CD4-positive, alpha-beta T cell treated with Interleukin-2 at 100 ng/mL for 4 hours (primary cell): ENCODE results near the gene ZNF454.

Source experiments
- DNase-seq: peaks from one replicate; pipeline ENCODE4 v3.0.0-alpha.2; 2020; ENCODE audit warnings: low spot score

The ZNF454 gene

GRCh38 chr5:178993236-178993765 lies 52.3 kb downstream of the ZNF454 start:
- no peak for DNase-seq

GRCh38 chr5:178993955-178994579 lies 53.1 kb downstream of the ZNF454 start:
- no peak for DNase-seq

GRCh38 chr5:178994580-178995340 lies 53.8 kb downstream of the ZNF454 start, which contains the start of gene GRM6:
Gene GRM6 (minus strand): TSS chr5:178995320. CDS start chr5:178994944, 376 bp downstream.
- no peak for DNase-seq

- DNase-seq = no peak
Observed at GRCh38 chr5:178995341-178995690, 54.3 kb downstream of the ZNF454 start.

GRCh38 chr5:178996156-178996555 lies 55.2 kb downstream of the ZNF454 start:
- DNase-seq = no peak

GRCh38 chr5:178997191-178997590 lies 56.2 kb downstream of the ZNF454 start:
- no peak for DNase-seq

- no peak for DNase-seq
Observed at GRCh38 chr5:178998441-178998840, 57.4 kb downstream of the ZNF454 start.

- no peak for DNase-seq
Observed at GRCh38 chr5:179006564-179006963, 65.6 kb downstream of the ZNF454 start.

GRCh38 chr5:179008667-179009066 lies 67.7 kb downstream of the ZNF454 start:
- no peak for DNase-seq
